HG03558 (cell line): Measurements from ENCODE around the gene TULP3.

Source experiments
- ATAC-seq: cut with Tn5 transposase; IDR thresholded peaks from one replicate; pipeline ENCODE4 v1.9.1; 2021; ENCODE audit warnings: moderate number of reproducible peaks; ENCODE audit not compliant: unreplicated experiment; ENCODE audit errors: extremely low read depth

Gene TULP3

GRCh38 chr12:2923057-2923456 is 32.4 kb downstream of the TULP3 start:
- ATAC-seq = no peak

- no peak for ATAC-seq
These were observed 33.3 kb downstream of the TULP3 start for GRCh38 chr12:2924019-2924418.

- no peak for ATAC-seq
These were observed 34.8 kb downstream of the TULP3 start for GRCh38 chr12:2925322-2925995.

GRCh38 chr12:2930865-2931264 is 40.2 kb downstream of the TULP3 start:
- no peak for ATAC-seq

GRCh38 chr12:2933586-2933985 is 42.9 kb downstream of the TULP3 start:
- no peak for ATAC-seq

GRCh38 chr12:2934371-2934770 is 43.7 kb downstream of the TULP3 start:
- ATAC-seq = no peak

GRCh38 chr12:2936301-2936700 is 45.6 kb downstream of the TULP3 start:
- ATAC-seq = no peak

- no peak for ATAC-seq
These were observed 46.8 kb downstream of the TULP3 start for GRCh38 chr12:2937500-2937899.

- ATAC-seq = no peak
These were observed 48.5 kb downstream of the TULP3 start for GRCh38 chr12:2939191-2939590.

GRCh38 chr12:2940564-2940963 is 49.9 kb downstream of the TULP3 start:
- ATAC-seq = no peak

GRCh38 chr12:2941524-2941923 is 50.8 kb downstream of the TULP3 start:
- ATAC-seq = no peak

- ATAC-seq = no peak
These were observed 53.8 kb downstream of the TULP3 start for GRCh38 chr12:2944401-2945047.

GRCh38 chr12:2949411-2949810 is 58.7 kb downstream of the TULP3 start:
- ATAC-seq = no peak

- ATAC-seq = no peak
These were observed 65.2 kb downstream of the TULP3 start for GRCh38 chr12:2955888-2956287.

- no peak for ATAC-seq
These were observed 67.2 kb downstream of the TULP3 start for GRCh38 chr12:2957816-2958431.

- no peak for ATAC-seq
These were observed 67.9 kb downstream of the TULP3 start for GRCh38 chr12:2958432-2959191.

- no peak for ATAC-seq
These were observed 68.5 kb downstream of the TULP3 start, which contains the start of gene TEAD4 for GRCh38 chr12:2959192-2959504. TSS of gene TEAD4 (plus strand) at chr12:2959397.

- ATAC-seq = no peak
These were observed 69.1 kb downstream of the TULP3 start for GRCh38 chr12:2959505-2960389.

- no peak for ATAC-seq
These were observed 69.8 kb downstream of the TULP3 start for GRCh38 chr12:2960390-2960956.
